ELR (cell line): ENCODE measurements around the gene ABLIM3.

Experiments used
- DNase-seq: peaks from one replicate; pipeline ENCODE4 v3.0.0-alpha.2; 2015; ENCODE audit warnings: low read depth

The ABLIM3 gene

DNA sequence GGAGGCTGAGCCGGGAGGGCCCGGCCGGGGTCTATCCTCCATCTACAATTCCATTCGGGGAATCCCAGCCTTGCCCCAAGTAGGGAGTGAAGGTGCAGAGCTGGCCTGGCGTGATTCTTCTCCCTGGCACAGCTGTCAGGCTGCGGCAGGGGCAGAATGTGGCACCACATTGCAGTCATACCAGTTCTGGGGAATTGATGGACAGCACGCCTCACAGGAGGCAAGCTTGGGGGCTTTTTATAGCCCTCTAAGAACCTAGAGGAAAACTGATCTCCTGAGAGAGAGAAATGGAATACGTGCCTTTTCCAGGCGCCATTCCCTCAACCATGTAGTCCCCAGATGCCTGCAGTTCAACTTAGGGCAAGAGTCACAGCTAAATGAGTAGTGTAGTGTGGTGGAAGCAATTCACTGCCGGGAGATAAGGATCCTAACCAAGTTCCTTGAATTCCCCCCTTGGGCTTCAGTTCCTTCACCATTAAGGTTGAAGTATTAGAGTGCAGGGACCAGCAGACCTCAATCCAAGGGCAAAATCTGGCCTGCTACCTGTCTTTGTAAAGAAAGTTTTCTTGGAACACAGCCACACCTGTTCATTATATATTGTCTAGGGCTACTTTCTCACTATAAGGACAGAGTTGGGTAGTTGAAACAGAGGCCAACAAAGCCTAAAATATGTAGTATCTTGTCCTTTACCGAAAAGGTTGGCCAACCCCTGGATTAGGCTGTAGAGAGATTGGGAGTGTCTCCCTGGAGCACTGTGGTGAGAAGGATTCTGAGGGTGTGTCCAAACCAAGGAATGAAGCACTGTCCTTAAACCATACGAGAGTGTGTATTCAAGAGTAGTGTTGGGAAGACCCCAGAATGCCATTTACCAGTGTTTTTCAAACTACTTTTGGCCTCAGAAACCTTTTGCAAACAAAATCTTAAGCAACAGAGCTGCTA is 141.0 kb downstream of the ABLIM3 start:
- no peak for DNase-seq

DNA sequence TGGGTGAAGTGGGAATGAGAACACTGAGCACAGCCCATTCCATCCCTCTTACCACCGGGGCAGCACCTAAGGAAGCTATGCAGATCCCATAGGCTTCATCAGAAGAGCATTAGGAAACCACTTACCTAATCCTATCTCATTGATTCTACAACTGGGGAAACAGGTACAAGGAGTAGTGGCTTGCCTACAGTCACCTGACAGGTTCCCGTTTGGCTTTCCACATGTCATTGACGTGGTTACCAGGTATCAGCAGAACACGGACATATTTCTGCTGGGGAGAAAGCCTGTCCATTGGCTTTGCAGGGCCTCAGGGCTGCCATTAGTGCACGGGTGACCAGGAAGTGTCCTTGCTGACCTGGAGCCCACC is 141.7 kb downstream of the ABLIM3 start:
- no peak for DNase-seq

DNA sequence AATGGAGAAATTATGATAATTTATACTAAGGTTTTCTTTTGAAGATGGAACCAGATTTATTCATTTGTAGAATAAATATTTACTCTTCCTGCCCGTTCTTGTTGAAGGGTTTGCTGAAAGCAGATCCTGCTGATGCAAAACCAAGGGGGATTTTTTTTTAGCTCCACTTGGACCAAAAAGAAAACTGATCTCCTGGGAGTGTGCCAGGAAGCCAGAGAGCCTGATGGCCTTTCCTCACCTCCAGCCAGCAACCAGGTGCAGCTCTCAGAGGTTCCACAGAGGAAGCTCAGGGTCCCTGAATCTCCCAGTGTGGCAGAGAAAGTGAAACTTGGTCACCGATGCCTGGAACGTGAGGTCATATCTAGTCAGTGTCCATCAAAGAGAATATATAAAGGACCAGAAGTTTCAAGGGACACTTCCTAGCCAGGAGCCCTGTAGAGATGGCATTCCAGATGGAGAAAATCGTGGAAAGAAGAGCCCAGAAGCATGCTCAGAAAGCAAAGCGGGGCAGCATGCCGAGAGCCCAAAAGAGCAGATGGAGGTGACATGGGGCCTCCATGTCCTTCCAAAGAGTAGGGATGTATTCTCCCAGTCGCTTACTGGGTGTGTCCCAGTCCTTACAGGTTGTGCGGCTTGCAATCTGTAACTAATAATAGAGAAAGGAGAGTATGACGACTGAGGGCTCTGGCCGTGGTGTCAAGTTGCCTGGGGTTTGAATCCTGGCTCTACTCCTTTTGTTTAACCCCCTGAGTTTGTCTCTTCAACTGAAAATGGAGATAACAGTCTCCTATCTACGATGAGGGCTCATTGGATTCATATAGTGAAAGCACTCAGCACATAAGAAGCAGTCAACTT is 142.6 kb downstream of the ABLIM3 start:
- no peak for DNase-seq

DNA sequence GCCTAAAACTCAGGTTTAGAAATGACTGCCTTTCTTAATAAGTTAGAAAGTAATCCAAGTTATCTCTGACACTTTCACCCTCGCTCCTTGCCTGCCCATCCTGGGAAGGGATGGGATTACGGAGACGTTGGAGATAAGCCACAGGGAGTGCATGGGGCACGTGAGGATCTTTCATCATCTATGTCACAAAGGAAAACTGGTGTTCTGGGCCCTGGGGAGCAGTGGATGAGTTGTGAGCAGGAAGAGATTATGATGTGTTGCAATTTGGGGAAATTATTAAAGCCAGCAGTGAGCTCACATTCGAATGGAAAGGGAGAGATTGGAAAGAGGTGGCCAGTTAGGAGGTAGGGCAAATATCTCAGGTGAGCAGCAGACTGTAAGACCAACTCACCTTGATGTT is 143.2 kb downstream of the ABLIM3 start:
- no peak for DNase-seq

DNA sequence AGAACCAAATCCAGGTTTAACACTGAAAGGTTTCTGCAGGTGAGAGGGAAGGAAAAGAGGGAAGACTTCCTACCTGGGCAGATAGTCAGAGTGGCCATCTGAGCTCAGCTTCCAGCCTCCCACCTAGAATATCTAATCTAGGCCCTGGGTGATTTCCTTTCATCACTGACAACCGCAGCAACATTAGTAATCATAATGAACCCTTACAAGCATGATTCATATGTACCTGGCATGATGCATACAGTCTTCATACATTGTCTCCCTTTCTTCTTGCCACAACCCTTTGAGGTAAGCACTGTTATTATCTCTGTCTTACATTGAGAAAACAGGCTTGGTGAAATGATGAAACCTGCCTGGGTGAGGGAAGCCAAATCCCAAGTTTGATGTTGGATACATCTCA is 143.9 kb downstream of the ABLIM3 start:
- DNase-seq, result no peak

DNA sequence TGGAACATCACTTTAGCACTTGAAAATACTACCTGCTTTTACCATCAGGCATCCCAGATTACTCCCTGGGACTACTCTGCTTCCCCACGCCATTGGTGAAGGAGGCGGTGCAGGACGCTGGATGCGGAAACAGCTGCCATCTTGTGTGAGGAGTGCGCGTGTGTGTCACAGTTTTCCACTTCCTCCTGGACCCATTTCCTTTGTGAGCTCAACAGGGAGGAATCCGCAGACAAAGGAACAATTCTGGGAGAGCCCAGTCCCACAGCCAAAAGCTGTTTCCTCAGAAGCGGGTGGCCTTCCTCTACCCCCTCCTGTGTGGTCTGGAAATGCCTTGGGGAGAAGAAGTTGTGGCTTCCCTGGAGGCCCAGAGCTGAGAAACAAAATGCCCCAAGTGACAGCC is 147.1 kb downstream of the ABLIM3 start:
- DNase-seq, result no peak

DNA sequence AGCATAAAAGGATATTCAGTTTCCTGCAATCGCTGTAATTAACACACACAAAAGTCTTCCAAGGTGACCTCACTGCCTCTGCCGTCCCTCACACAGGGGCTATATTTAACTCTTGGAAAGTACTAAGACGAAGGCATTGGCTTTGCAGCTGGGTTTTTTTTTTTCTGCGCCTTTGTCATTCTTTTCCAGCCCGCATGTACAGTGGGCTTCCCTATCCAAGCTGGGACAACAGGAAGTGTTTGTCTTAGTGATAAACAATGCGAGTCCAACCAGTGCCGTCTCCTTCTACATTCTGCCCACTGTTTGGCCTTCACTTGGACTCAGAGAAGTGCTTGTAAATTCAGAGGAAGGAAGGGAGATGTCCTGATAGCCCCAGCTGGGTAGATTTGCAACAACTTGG is 148.0 kb downstream of the ABLIM3 start:
- no peak for DNase-seq

DNA sequence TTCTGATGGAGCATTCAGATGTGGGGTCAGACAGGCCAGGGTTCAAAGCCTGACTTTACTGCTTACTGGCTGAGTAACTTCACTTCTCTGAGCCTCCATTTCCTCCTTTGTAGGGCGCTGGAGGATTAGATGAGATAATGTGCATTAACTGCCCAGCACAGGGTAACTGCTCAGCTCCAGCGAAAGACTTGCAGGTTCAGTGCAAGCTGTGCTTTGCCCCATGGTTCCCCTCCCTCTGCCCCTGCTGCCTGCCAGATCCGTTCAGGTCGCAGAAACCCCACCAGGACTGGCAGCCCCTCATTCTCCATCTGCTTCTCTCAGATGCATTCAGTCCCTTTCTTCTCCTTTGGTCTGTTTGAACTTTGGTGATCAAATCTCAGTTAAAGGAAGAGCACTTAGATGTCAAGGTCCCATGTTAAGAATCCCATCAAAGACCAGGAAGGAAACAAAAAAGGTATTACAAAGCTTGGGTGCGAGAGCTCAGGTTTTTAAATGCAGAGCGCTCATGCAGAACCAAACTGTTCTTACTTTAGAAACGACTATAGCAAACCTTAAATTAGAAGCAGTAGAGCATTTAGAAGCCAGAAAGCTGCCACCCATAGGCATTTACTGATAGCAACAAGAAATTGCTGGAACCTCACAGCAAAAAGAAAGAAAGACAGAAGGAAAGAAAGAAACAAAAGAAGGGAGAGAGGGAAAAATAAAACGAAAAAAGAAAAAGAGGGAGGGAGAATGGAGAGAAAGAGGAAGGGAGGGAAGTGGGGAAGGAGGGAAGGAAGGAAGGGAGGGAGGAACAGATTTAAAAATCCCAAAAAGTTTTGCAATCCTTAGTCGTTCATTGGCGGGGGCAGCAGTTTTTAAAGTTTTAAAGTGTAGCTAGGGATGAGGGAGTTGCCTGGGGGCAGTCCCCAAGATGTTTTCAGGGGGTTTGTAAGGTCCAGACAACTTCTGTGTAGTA is 153.9 kb downstream of the ABLIM3 start:
- no peak for DNase-seq

DNA sequence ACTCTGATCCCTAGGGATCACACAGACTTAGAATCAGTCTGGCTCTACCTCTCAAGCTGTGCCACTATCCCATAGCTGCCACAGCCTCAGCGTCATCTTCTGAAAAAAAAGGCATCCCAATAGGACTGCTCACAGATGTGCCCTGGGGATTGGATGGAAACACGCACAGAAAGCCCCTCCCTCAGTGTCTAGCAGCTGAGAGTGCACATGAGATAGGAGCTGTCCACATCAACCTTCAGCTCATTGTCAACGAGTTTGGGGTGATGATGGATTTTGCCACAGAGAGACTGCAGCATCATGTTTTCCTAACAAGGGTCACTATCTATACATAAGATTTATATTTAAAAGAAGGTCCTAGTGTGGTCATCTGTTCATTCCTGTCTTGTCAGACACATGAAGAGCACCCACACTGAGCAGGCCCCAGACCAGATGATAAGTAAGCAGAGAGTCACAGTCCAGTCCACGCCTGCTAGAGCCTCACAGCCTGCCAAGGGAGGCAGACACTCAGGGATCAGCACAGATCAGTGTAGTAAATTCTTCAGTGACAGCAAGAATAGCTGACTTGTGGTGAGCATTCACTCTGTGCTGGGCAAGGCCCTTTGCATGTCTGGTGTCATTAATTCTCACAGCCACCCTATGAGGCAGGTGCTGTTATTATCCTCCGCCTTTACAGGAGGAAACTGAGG is 156.2 kb downstream of the ABLIM3 start:
- DNase-seq, result no peak

DNA sequence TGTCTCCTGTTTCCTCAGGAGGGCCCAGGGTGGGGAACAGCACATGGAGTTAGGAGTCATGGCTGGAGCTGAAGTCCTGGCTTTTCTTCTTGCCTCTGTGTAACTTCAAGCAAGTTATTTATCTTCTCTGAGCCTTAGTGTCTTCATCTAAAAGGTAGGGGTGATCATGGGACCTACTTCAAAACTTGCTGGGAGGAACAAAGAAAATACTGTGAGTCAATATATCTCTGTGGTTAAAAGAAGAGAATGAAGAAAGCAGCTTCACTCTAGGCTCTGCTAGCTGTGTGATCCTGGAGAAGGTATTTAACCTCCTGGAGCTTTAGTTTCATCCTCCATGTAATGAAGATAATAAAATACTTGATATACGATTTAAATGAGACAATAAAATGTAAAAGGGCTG is 156.9 kb downstream of the ABLIM3 start:
- no peak for DNase-seq

DNA sequence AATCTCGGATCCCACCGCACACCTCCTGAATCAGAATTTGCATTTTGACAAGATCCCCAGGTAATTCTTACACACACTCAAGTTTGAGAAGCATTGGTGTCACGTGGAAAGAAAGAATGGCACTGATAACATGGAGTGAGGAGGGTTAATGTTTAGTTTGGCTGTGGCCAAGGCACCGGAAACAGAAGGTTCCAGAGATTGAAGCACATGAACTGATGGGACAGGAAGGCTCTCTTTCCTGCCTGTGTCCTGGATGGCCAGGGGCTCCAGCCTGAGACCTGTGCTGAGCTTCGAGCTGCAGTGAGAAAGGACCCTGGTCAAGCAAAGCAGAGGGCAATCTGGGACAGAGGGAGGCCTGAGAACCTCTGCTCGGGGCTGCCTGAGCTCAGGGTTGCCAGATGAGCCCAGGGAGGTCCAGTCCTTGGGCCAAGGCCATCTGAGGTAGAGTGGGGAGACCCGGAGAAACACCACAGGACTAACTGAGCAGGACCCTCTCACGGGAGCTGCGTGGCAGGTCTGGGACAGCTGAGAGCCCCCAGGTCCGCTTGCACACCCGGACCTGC is 157.6 kb downstream of the ABLIM3 start:
- no peak for DNase-seq

DNA sequence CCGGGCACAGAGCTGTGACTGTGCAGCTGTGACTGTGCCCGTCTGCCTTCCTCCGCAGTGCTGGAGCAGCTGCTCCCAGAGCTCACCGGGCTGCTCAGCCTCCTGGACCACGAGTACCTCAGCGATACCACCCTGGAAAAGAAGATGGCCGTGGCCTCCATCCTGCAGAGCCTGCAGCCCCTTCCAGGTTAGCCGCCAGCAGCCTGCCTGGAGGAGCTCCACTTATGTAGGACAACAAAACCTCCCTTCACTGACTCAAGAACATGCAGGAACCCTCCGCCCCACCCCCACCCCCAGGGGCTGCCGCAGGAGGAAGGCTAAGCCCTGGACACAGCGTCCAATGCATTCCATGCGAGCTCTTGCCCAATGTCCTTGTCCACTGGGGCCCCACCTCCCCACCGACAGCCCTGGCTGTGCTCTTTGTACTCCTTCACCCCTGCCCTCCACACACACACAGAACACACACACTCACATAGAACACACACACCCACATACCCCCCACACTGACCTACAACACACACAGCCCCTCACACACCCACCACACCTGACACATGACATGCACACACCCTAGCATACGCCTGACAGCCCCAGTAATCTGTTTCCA is 158.3 kb downstream of the ABLIM3 start:
- no peak for DNase-seq

DNA sequence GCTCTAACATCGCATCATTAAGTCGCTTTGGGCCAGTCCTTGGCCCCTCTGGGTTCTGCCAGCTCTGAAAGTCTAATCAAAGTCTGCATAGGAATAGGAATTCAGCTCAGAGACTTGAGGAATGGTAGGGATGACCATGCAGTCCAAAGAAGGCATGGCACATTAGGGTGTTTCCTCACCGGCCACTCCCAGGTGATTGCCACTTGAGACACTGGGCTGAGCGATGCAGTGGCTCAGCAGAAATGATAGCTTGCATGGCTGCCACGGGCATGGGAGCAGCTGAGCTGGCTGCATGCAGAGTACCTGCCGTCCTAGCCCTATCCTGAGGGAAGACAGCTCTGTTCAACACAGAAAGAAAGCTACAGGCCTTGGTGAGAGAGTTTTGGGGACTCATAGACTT is 159.1 kb downstream of the ABLIM3 start:
- no peak for DNase-seq

DNA sequence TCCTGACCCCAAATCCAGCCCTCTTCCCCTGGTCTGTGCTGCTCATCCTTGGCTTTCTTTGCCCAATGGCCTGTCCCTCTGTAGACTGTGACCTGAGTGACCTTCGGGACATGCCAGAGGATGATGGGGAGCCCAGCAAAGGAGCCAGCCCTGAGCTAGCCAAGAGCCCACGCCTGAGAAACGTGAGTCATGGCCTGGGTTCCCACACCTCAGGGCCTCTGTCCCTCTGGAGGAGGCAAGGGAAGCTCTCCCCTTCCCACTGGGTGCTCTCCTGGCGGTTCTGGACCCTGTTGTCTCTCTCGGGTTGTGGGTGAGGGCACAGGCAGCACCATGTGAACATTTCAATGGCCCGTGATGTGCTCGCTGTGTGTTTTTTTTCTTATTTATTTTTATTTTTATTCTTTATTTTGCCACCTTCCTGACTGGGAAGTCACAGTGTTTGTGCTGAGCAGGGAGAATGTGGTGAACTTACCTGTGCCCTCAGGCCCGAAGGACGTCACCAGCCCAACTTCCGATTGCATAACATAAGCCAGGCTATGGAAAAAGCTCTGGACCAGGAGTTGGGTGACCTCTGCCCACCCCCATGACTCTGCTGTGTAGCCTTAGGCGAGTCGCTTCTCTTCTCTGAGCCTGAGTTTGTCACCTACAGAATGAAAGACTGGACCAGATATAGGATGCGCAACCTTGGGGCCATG is 159.9 kb downstream of the ABLIM3 start:
- DNase-seq, result no peak

DNA sequence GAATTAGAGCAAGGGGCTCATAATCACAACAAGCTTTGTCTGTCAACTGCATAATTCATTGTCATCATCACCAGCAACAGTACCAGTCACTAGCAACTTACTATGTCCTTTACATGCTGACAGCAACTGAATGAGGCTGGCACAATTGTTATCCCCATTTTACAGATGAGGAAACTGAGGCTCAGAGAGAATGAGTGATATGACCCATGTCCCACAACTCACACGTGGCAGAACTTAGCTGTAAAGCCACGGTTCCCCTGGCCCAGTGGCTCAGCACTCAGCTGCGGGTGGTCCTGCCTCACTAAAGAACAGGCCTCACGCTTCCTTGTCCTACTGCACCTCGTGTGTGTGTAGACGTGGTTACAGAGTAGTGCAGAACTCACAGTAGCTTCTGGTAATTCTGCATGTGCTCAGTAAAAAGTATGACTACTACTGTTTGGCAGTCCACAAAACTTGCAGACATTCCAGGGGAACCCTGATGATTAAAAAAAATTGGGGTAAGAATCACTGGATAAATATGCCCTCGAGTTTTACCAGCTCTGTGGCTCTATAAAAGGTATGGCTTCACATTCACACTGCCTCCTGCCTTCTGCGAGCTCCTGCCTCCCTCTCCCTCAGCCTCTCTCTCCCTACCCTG is 160.6 kb downstream of the ABLIM3 start:
- peak; percentile 36 for DNase-seq

DNA sequence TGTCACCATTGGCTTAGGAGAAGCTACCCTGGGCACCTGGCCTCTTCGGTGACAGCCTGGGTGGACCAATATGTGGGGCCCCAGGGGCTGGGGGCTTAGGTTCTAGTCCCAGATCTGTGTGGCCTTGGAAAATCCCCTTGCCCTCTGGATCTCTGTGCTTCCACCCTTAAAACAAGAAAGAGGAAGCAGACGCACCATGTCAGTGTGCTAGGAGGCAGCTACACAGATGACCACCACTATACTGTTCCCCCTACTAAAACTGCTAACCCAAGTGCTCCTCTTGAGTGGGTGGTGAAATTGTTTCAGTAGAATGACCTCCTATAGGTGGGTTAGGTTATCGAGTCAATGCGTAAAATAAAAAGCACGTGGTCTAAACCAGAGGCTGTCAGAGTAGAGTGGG is 161.3 kb downstream of the ABLIM3 start:
- no peak for DNase-seq

DNA sequence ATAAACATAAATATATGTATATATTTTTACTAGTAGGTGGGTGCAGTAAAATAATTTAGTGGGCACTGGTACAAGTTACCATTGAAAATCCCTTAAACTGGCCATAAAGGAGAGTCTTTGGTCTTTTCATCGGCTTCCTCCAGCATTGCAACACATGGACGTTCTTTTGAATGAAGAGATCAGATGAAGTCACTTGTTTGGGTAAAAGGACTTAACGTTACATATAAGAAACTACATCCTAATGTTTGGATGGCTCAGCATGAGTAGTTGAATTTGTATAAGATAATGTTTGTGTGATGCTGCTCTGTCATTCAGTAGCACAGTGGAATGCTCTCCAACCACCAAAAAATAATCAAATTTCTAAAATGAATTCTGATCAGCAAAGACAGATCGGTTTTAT is 161.9 kb downstream of the ABLIM3 start:
- no peak for DNase-seq

DNA sequence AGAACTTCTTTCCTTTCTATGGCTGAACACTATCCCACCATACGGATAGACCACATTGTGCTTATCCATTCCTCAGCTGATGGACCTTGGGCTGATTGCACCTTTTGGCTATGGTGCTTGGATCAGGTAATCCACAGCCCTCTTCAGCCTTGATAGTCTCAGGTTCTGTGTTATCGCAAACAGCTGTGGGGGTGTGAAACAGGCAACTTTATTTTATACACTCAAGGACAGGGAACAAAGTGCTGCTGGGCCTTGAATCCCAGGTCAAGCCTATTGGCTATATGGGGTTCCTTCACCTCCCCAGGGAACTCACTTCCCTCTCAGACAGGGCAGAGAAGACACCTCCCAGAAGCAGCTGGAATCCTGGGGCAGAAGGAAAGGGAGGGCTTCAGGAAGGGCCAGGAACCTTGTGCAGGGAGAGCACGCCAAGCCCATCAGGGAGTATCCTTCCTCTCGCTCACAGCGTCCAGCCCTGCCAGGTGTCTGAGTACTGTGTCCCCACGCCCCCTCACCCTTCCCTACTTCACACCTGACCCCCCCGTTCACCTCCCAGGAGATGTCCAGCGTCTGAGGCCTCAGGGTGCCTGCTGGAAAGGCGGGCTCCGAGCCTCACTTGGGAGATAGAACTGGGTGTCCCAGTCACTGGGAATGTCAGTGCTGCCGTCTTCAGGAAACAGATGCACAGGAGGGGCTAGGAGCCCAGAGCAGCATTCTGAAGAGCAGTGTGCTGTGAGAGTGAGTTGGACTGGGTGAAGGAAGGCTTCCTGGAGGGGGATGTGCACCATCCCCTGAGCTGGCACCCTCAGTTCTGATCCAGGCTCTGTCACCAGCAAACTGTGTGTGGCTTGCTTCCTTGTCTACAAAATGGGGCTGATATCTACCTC is 163.1 kb downstream of the ABLIM3 start:
- DNase-seq, result no peak

DNA sequence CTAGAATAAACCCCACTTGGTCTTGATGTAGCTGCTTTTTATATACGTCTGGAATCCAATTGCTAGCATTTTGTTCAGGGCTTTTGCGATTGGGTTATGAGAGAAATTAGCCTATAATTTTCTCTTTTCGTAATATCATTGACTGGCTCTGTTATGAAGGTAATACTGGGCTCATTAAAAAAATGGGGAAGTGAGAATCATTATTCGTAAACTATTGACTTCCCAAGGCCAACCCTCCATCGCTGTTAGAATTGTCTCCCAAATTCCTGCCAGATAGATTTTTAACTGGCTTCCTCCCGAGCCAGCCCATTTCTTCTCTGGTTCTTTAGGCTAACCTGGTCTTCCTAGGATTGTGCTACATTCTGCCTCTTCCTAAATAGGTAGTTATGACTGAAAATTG is 168.1 kb downstream of the ABLIM3 start:
- no peak for DNase-seq
